A549 (cell line): ENCODE data around the gene CALR3. TPM values are rescaled to one million over a fixed set of nuclear protein-coding genes. Genes with fewer than 3 reads are reported as not detected.
A peak's percentile ranks its signal among the peaks of the same experiment; 100 is the strongest.
"Not testable (repeated sequence)": the region's sequence is repeated elsewhere in the genome, so short reads cannot be mapped to it uniquely, and the experiment has no call there.

ENCODE experiments used
- ATAC-seq, 2 experiments: fragments of 200-7000 bp in 1 of 2; fragments of >200 bp in 1 of 2; cut with Nextera tagmentation in 1 of 2; cut with Tn5 transposase in 1 of 2; 3 replicates each; pipeline versions ENCODE4 v1.8.0 to v1.9.1; 2018 to 2020; ENCODE audit warnings: mild to moderate bottlenecking in 1 of 2, moderate library complexity in 1 of 2
- CTCF ChIA-PET: fragments of 300-600 bp; sonication (Branson Sonifier 250); formaldehyde crosslinking; extraction: SDS; loops from one replicate; lab custom pipeline; 2021; ENCODE audit warnings: antibody characterized with exemption, inconsistent platforms; lab: Yijun Ruan, JAX
- POLR2A ChIA-PET: fragments of 350-600 bp; formaldehyde crosslinking; extraction: SDS; loops from one replicate; lab custom pipeline; 2021; ENCODE audit warnings: antibody characterized with exemption, inconsistent platforms; lab: Yijun Ruan, JAX
- DNase-seq, 2 experiments: peaks; one replicate each; pipeline versions ENCODE4 v3.0.0 to v3.0.0-alpha.2; 2011 to 2016; ENCODE audit warnings: low read depth in 1 of 2, low spot score in 1 of 2
- FAIRE-seq: peaks from 2 replicates; lab custom pipeline; 2011; peaks lifted over from hg19 to GRCh38; lab: Jason Lieb, UNC
- H3K27ac ChIP-seq, 2 experiments: fragments of >200 bp; sonication (Bioruptor Twin); formaldehyde crosslinking; 3 replicates each; pipeline ENCODE4 v1.5.1; 2016 to 2017
- H3K4me1 ChIP-seq: fragments of >200 bp; sonication (Bioruptor Twin); formaldehyde crosslinking; 3 replicates; pipeline ENCODE4 v1.6.1; 2016
- H3K4me2 ChIP-seq: fragments of >200 bp; sonication (Bioruptor Twin); formaldehyde crosslinking; 3 replicates; pipeline ENCODE4 v1.6.1; 2016
- H3K4me3 ChIP-seq: fragments of >200 bp; sonication (Bioruptor Twin); formaldehyde crosslinking; 3 replicates; pipeline ENCODE4 v1.5.1; 2016
- H3K9me3 ChIP-seq: fragments of >200 bp; sonication (Bioruptor Twin); formaldehyde crosslinking; 3 replicates; pipeline ENCODE4 v1.6.1; 2016
- BHLHE40 ChIP-seq: IDR thresholded peaks from 2 replicates; pipeline ENCODE4 v1.6.1; 2012; ENCODE audit warnings: low read depth, low read length, inconsistent platforms
- CEBPB ChIP-seq, 2 experiments: fragments of >200 bp in 1 of 2; sonication (Bioruptor Twin) in 1 of 2; formaldehyde crosslinking in 1 of 2; IDR thresholded peaks; 2 replicates each; pipeline ENCODE4 v1.6.1; 2012 to 2016
- CTCF ChIP-seq: fragments of >200 bp; sonication (Bioruptor Twin); formaldehyde crosslinking; IDR thresholded peaks from 3 replicates; pipeline ENCODE4 v1.5.1; 2016
- E2F6 ChIP-seq: IDR thresholded peaks from 2 replicates; pipeline ENCODE4 v1.6.1; 2012; ENCODE audit warnings: low read depth, borderline replicate concordance
- EHF ChIP-seq: fragments of 250-450 bp; sonication (Bioruptor Pico); IDR thresholded peaks from 2 replicates; pipeline ENCODE4 v1.5.0; 2020; ENCODE audit warnings: mild to moderate bottlenecking
- ELK1 ChIP-seq: fragments of 150-350 bp; IDR thresholded peaks from 2 replicates; pipeline ENCODE4 v1.6.1; 2014; ENCODE audit warnings: low read depth, mild to moderate bottlenecking, low read length
- HDAC2 ChIP-seq: fragments of 200-600 bp; sonication (generic); IDR thresholded peaks from 2 replicates; pipeline ENCODE4 v1.6.1; 2016
- HEYL ChIP-seq: fragments of 250-450 bp; sonication (Bioruptor Pico); IDR thresholded peaks from 2 replicates; pipeline ENCODE4 v1.8.0; 2021; ENCODE audit warnings: mild to moderate bottlenecking, moderate library complexity
- HOXB5 ChIP-seq: fragments of 250-450 bp; sonication (Bioruptor Pico); IDR thresholded peaks from 2 replicates; pipeline ENCODE4 v1.5.0; 2020; ENCODE audit warnings: mild to moderate bottlenecking, moderate library complexity
- JUN ChIP-seq, 2 experiments: fragments of >200 bp; sonication (Bioruptor Twin); formaldehyde crosslinking; IDR thresholded peaks; 2 replicates in 1 of 2; 3 replicates in 1 of 2; pipeline ENCODE4 v1.6.1; 2016 to 2017
- KDM1A ChIP-seq: fragments of 200-600 bp; sonication (generic); IDR thresholded peaks from 2 replicates; pipeline ENCODE4 v1.6.1; 2016; ENCODE audit warnings: low read depth, mild to moderate bottlenecking
- MAX ChIP-seq: IDR thresholded peaks from 2 replicates; pipeline ENCODE4 v1.6.1; 2012
- MYC ChIP-seq: IDR thresholded peaks from 2 replicates; pipeline ENCODE4 v1.6.1; 2012; ENCODE audit warnings: mild to moderate bottlenecking, inconsistent platforms, low read length, improper control_type of control experiment, borderline replicate concordance
- NFE2L2 ChIP-seq: fragments of 150-350 bp; conservative IDR thresholded peaks from 2 replicates; pipeline ENCODE4 v1.6.1; 2014; ENCODE audit warnings: low read length
- NR3C1 ChIP-seq: fragments of >200 bp; sonication (Bioruptor Twin); formaldehyde crosslinking; IDR thresholded peaks from 3 replicates; pipeline ENCODE4 v1.6.1; 2017
- PBX3 ChIP-seq: IDR thresholded peaks from 2 replicates; pipeline ENCODE4 v1.6.1; 2012
- PHF8 ChIP-seq: fragments of 200-600 bp; sonication (generic); IDR thresholded peaks from 2 replicates; pipeline ENCODE4 v1.6.1; 2016; ENCODE audit warnings: low read depth, mild to moderate bottlenecking, antibody characterized with exemption, moderate library complexity, borderline replicate concordance
- RAD21 ChIP-seq, 2 experiments: fragments of >200 bp in 1 of 2; sonication (Bioruptor Twin) in 1 of 2; formaldehyde crosslinking in 1 of 2; IDR thresholded peaks in 1 of 2; conservative IDR thresholded peaks in 1 of 2; 2 replicates in 1 of 2; 3 replicates in 1 of 2; pipeline ENCODE4 v1.6.1; 2012 to 2018; ENCODE audit warnings: inconsistent platforms in 1 of 2
- RNF2 ChIP-seq: fragments of 200-600 bp; sonication (generic); IDR thresholded peaks from 2 replicates; pipeline ENCODE4 v1.6.1; 2016; ENCODE audit warnings: low read depth, mild to moderate bottlenecking, antibody characterized with exemption, moderate library complexity, borderline replicate concordance
- SMC3 ChIP-seq: fragments of >200 bp; sonication (Bioruptor Twin); formaldehyde crosslinking; IDR thresholded peaks from 3 replicates; pipeline ENCODE4 v1.6.1; 2018; ENCODE audit warnings: inconsistent platforms
- SREBF2 ChIP-seq: fragments of 450-650 bp; IDR thresholded peaks from 2 replicates; pipeline ENCODE4 v1.6.1; 2014; ENCODE audit warnings: mild to moderate bottlenecking, moderate library complexity
- ZNF302 ChIP-seq: fragments of 250-450 bp; sonication (Bioruptor Pico); IDR thresholded peaks from 2 replicates; pipeline ENCODE4 v1.9.0; 2021; ENCODE audit warnings: inconsistent platforms, mild to moderate bottlenecking, moderate library complexity
- WGBS: methylation state at CpG from one replicate; pipeline ENCODE4 v1.1.6; 2017; ENCODE audit errors: missing lambda C conversion rate; 5-methylcytosine and 5-hydroxymethylcytosine counted together
- polyA plus RNA-seq, 4 experiments: library from polyadenylated mRNA; depleted of rRNA in 3 of 4; stranded (reverse); fragments of >200 nt; fragmentation: RNase III in 1 of 4; extraction: RNeasy Plus Mini Kit Qiagen cat#74134 plus additional on column Dnase treatment in 1 of 4; gene quantifications; 2 replicates in 3 of 4; 3 replicates in 1 of 4; pipeline ENCODE4 v1.2.3, GENCODE V29; 2011 to 2017

CALR3 gene
- polyA plus RNA-seq, 2 of the 4 experiments (the other 2 are of a cell fraction) = 0.10 TPM; not detected in 1

GRCh38 chr19:16473875-16474392 is 22.0 kb downstream of the CALR3 start:
- WGBS = 87% methylated on average over 13 of the region's 13 CpGs
- Histone ChIP-seq H3K27ac (no peak overlapping the region), H3K4me2 (no peak overlapping the region), H3K9me3 (no peaks in the 10 kb centered on the region), H3K4me1 (peaks cover 10% of the 10 kb centered on the region; the same call in 2 of the 3 replicates), H3K4me3 (no peak overlapping the region)
- ATAC-seq (no peak), FAIRE-seq (no peak), DNase-seq (no peak)
- ChIA-PET CTCF (no interaction called here), POLR2A (no interaction called here)
- no peak for TF ChIP-seq HDAC2
- peak in 1 of 2 experiments; percentile 36; a peak in 1 of 4 replicates for TF ChIP-seq CEBPB (IDR thresholded peaks at IDR 0.05)

- DNase-seq (no peak), FAIRE-seq (no peak), ATAC-seq (no peak)
- H3K4me1 ChIP-seq = peaks cover 10% of the 10 kb centered on the region; the same call in 2 of the 3 replicates
- no peak overlapping the region for H3K4me2 ChIP-seq
- no peak for TF ChIP-seq RNF2
- TF ChIP-seq E2F6 = no peak
- TF ChIP-seq ZNF302 = no peak
- no peak for TF ChIP-seq SMC3
- no peak for TF ChIP-seq HEYL (CRISPR knock-in tag)
- TF ChIP-seq MYC = no peak
- TF ChIP-seq EHF (CRISPR knock-in tag) = no peak
- TF ChIP-seq KDM1A = no peak
- no peak for TF ChIP-seq NFE2L2
- no peaks in the 10 kb centered on the region for H3K9me3 ChIP-seq
- ChIA-PET POLR2A (no interaction called here), CTCF (no interaction called here)
- no peak overlapping the region for H3K27ac ChIP-seq
- no peak overlapping the region for H3K4me3 ChIP-seq
- 81% methylated on average over 2 of the region's 2 CpGs for WGBS
Observed at GRCh38 chr19:16472992-16473391, 23.0 kb downstream of the CALR3 start.

GRCh38 chr19:16472559-16472899 is 23.4 kb downstream of the CALR3 start:
- ATAC-seq, POLR2A ChIA-PET, CTCF ChIA-PET, DNase-seq, FAIRE-seq, H3K9me3 ChIP-seq, H3K4me1 ChIP-seq: not testable (repeated sequence)
- peak overlapping the region; percentile 88 for H3K4me2 ChIP-seq
- peak overlapping the region; percentile 89; the same call in 2 of the 3 replicates for H3K4me3 ChIP-seq
- H3K27ac ChIP-seq = peak overlapping the region; percentile 87 to 95; a peak in 5 of 6 replicates
- WGBS = 84% methylated on average over 2 of the region's 2 CpGs

GRCh38 chr19:16470911-16471811 is 24.8 kb downstream of the CALR3 start:
- ChIA-PET POLR2A (no interaction called here), CTCF (no interaction called here)
- FAIRE-seq (no peak), ATAC-seq (peak in 1 of 2 experiments; percentile 55; a peak in 4 of 6 replicates), DNase-seq (no peak)
- peaks cover 10% of the 10 kb centered on the region; the same call in 2 of the 3 replicates for H3K4me1 ChIP-seq
- WGBS = 9% methylated on average over 21 of the region's 67 CpGs
- H3K4me2 ChIP-seq = peak overlapping the region; percentile 98
- H3K4me3 ChIP-seq = peak overlapping the region; percentile 89
- no peaks in the 10 kb centered on the region for H3K9me3 ChIP-seq
- no peak for TF ChIP-seq MAX
- TF ChIP-seq CTCF = no peak
- TF ChIP-seq BHLHE40 = no peak
- no peak for TF ChIP-seq CEBPB (IDR thresholded peaks at IDR 0.05)
- no peak for TF ChIP-seq RAD21 (conservative IDR thresholded peaks at IDR 0.05 in 1 of 2, IDR thresholded peaks at IDR 0.05 in 1 of 2)
- no peak for TF ChIP-seq HOXB5 (CRISPR knock-in tag)
- no peak for TF ChIP-seq PHF8
- TF ChIP-seq PBX3 = no peak
- no peak for TF ChIP-seq ELK1
- no peak for TF ChIP-seq NR3C1
- no peak for TF ChIP-seq SREBF2
- TF ChIP-seq JUN (IDR thresholded peaks at IDR 0.05) = no peak
- H3K27ac ChIP-seq = peak overlapping the region; percentile 91 to 95
